CD4-positive, alpha-beta T cell treated with Interleukin-15 for 1 hour (primary cell): Measurements from ENCODE around the gene FAM174C.

Experiments
- DNase-seq: peaks from one replicate; pipeline ENCODE4 v3.0.0-alpha.2; 2020

The FAM174C gene

GRCh38 chr19:1251330-1252220 is 23.8 kb upstream of the FAM174C start:
- DNase-seq, result peak; percentile 69

- DNase-seq, result peak; percentile 89
These were observed 23.0 kb upstream of the FAM174C start for GRCh38 chr19:1252221-1252820.

GRCh38 chr19:1252821-1253513 is 22.4 kb upstream of the FAM174C start:
- peak; percentile 90 for DNase-seq

GRCh38 chr19:1253514-1254080 is 21.7 kb upstream of the FAM174C start:
- no peak for DNase-seq

GRCh38 chr19:1254081-1254527 is 21.2 kb upstream of the FAM174C start:
- DNase-seq, result no peak

GRCh38 chr19:1254530-1255185 is 20.7 kb upstream of the FAM174C start:
- no peak for DNase-seq

GRCh38 chr19:1255186-1256161 is 19.9 kb upstream of the FAM174C start:
- DNase-seq, result no peak

GRCh38 chr19:1256646-1257474 is 18.5 kb upstream of the FAM174C start:
- no peak for DNase-seq

- no peak for DNase-seq
These were observed 17.7 kb upstream of the FAM174C start for GRCh38 chr19:1257475-1258162.

GRCh38 chr19:1258163-1258492 is 17.2 kb upstream of the FAM174C start:
- DNase-seq, result no peak

GRCh38 chr19:1258707-1259205 is 16.6 kb upstream of the FAM174C start:
- DNase-seq, result no peak

GRCh38 chr19:1259206-1259875 is 16.0 kb upstream of the FAM174C start:
- peak; percentile 84 for DNase-seq

GRCh38 chr19:1259876-1260748 is 15.2 kb upstream of the FAM174C start:
- DNase-seq, result peak; percentile 82

GRCh38 chr19:1260749-1261537 is 14.4 kb upstream of the FAM174C start:
- peak; percentile 98 for DNase-seq

- peak; percentile 59 for DNase-seq
These were observed 13.9 kb upstream of the FAM174C start for GRCh38 chr19:1261538-1261797.

- DNase-seq, result no peak
These were observed 13.3 kb upstream of the FAM174C start for GRCh38 chr19:1261798-1262622.
